Measurements from ENCODE around the gene ST6GALNAC1.
A peak's percentile ranks its signal among the peaks of the same experiment; 100 is the strongest.

ST6GALNAC1 gene

GRCh38 chr17:76585033-76585648 is 58.4 kb downstream of the ST6GALNAC1 start:
- H3K4me3 ChIP-seq (ENCODE audit: low read depth, low read length) = peak overlapping the region; percentile 31

GRCh38 chr17:76584427-76585032 is 59.0 kb downstream of the ST6GALNAC1 start:
- H3K4me3 ChIP-seq (ENCODE audit: low read depth, low read length) = peak overlapping the region; percentile 31

- H3K4me3 ChIP-seq (ENCODE audit: low read depth, low read length) = no peak overlapping the region
Observed at GRCh38 chr17:76582660-76583059, 60.9 kb downstream of the ST6GALNAC1 start.

GRCh38 chr17:76581515-76581914 is 62.0 kb downstream of the ST6GALNAC1 start:
- no peak overlapping the region for H3K4me3 ChIP-seq (ENCODE audit: low read depth, low read length)

GRCh38 chr17:76579281-76579680 is 64.3 kb downstream of the ST6GALNAC1 start:
- no peak overlapping the region for H3K4me3 ChIP-seq (ENCODE audit: low read depth, low read length)

- H3K4me3 ChIP-seq (ENCODE audit: low read depth, low read length) = no peak overlapping the region
Observed at GRCh38 chr17:76578376-76578775, 65.2 kb downstream of the ST6GALNAC1 start.

GRCh38 chr17:76577876-76578275 is 65.7 kb downstream of the ST6GALNAC1 start:
- no peak overlapping the region for H3K4me3 ChIP-seq (ENCODE audit: low read depth, low read length)

GRCh38 chr17:76576189-76576588 is 67.4 kb downstream of the ST6GALNAC1 start:
- H3K4me3 ChIP-seq (ENCODE audit: low read depth, low read length) = no peak overlapping the region

- no peak overlapping the region for H3K4me3 ChIP-seq (ENCODE audit: low read depth, low read length)
Observed at GRCh38 chr17:76575570-76575969, 68.0 kb downstream of the ST6GALNAC1 start.
